ENCODE measurements around the gene M1AP. TPM values are rescaled to one million over a fixed set of nuclear protein-coding genes. Genes with fewer than 3 reads are reported as not detected.

Gene M1AP
- total and polyA plus RNA-seq, 2 donors from 2014 or later: 0.49 to 3.4 TPM

GRCh38 chr2:74524955-74525716 is 123.0 kb downstream of the M1AP start:
- no peak overlapping the region for H3K4me3 ChIP-seq (ENCODE audit: low read length in 3 of 3)
- TF ChIP-seq CTCF (IDR thresholded peaks at IDR 0.05; ENCODE audit: borderline replicate concordance, extremely low read depth, insufficient read depth): no peak
- H3K9me3 ChIP-seq (ENCODE audit: control insufficient read depth in 2 of 3, insufficient read depth in 1 of 3, low read length in 3 of 3): no peaks in the 10 kb centered on the region
- intact Hi-C loops (cut with DNase I): no loop called here
- H3K4me1 ChIP-seq (ENCODE audit: control insufficient read depth in 2 of 3, insufficient read depth in 2 of 3, low read depth in 1 of 3, low read length in 3 of 3): peaks cover 0 to 11% (median 4%) of the 10 kb centered on the region in 3 donors
- no peak for FAIRE-seq
- H3K36me3 ChIP-seq (ENCODE audit: control insufficient read depth in 2 of 3, insufficient read depth in 3 of 3, low read length in 3 of 3): peaks cover 0 to 25% (median 15%) of the 10 kb centered on the region in 3 donors
- H3K27me3 ChIP-seq (ENCODE audit: control insufficient read depth, insufficient read depth, low read length): no peaks in the 10 kb centered on the region
- H3K9ac ChIP-seq (ENCODE audit: low read length in 3 of 3): no peak overlapping the region
- no peak overlapping the region for H3K27ac ChIP-seq (ENCODE audit: low read depth in 2 of 2, low read length in 2 of 2)
- peak in 1 of 5 donors; percentile 53 for DNase-seq

GRCh38 chr2:74524005-74524404 is 124.1 kb downstream of the M1AP start:
- TF ChIP-seq CTCF (IDR thresholded peaks at IDR 0.05; ENCODE audit: borderline replicate concordance, extremely low read depth, insufficient read depth): no peak
- no peaks in the 10 kb centered on the region for H3K9me3 ChIP-seq (ENCODE audit: control insufficient read depth in 2 of 3, insufficient read depth in 1 of 3, low read length in 3 of 3)
- intact Hi-C loops (cut with DNase I): no loop called here
- DNase-seq (peak in 1 of 5 donors; percentile 52), FAIRE-seq (no peak)
- no peak overlapping the region for H3K4me3 ChIP-seq (ENCODE audit: low read length in 3 of 3)
- H3K36me3 ChIP-seq (ENCODE audit: control insufficient read depth in 2 of 3, insufficient read depth in 3 of 3, low read length in 3 of 3): peaks cover 0 to 25% (median 15%) of the 10 kb centered on the region in 3 donors
- H3K4me1 ChIP-seq (ENCODE audit: control insufficient read depth in 2 of 3, insufficient read depth in 2 of 3, low read depth in 1 of 3, low read length in 3 of 3): peaks cover 0 to 10% (median 4%) of the 10 kb centered on the region in 3 donors
- peaks cover 2% of the 10 kb centered on the region for H3K27me3 ChIP-seq (ENCODE audit: control insufficient read depth, insufficient read depth, low read length)
- no peak overlapping the region for H3K27ac ChIP-seq (ENCODE audit: low read depth in 2 of 2, low read length in 2 of 2)
- H3K9ac ChIP-seq (ENCODE audit: low read length in 3 of 3): no peak overlapping the region

- DNase-seq: no peak
- Histone ChIP-seq H3K27me3 (ENCODE audit: control insufficient read depth, insufficient read depth, low read length) (peaks cover 17% of the 10 kb centered on the region), H3K4me1 (ENCODE audit: control insufficient read depth in 2 of 3, insufficient read depth in 2 of 3, low read depth in 1 of 3, low read length in 3 of 3) (no peaks in the 10 kb centered on the region), H3K27ac (ENCODE audit: low read depth in 2 of 2, low read length in 2 of 2) (no peak overlapping the region), H3K4me3 (ENCODE audit: low read length in 3 of 3) (no peak overlapping the region), H3K9me3 (ENCODE audit: control insufficient read depth in 2 of 3, insufficient read depth in 1 of 3, low read length in 3 of 3) (no peaks in the 10 kb centered on the region), H3K9ac (ENCODE audit: low read length in 3 of 3) (no peak overlapping the region), H3K36me3 (ENCODE audit: control insufficient read depth in 2 of 3, insufficient read depth in 3 of 3, low read length in 3 of 3) (peaks cover 0 to 16% (median 15%) of the 10 kb centered on the region in 3 donors)
- intact Hi-C loops (cut with DNase I): no loop called here
- no peak for TF ChIP-seq CTCF (IDR thresholded peaks at IDR 0.05; ENCODE audit: borderline replicate concordance, extremely low read depth, insufficient read depth)
- no peak for FAIRE-seq
Observed at GRCh38 chr2:74522516-74522915, 125.6 kb downstream of the M1AP start.

Measured in kidney (tissue), 14 donors.